ENCODE data around the gene C1QB. TPM values are rescaled to one million over a fixed set of nuclear protein-coding genes. Genes with fewer than 3 reads are reported as not detected.

The C1QB gene
- total RNA-seq, 1 experiment from 2014 or later: not detected

GRCh38 chr1:22635436-22635835 is 17.6 kb upstream of the C1QB start:
- no peak overlapping the region for H3K4me3 ChIP-seq
- no peaks in the 10 kb centered on the region for H3F3A ChIP-seq (ENCODE audit: insufficient read depth, low read depth)
- no peak overlapping the region for H3K27ac ChIP-seq
- DNase-seq: no peak
- H3K9me3 ChIP-seq (ENCODE audit: insufficient read depth, low read depth): no peaks in the 10 kb centered on the region
- H3K4me2 ChIP-seq: no peak overlapping the region
- peaks cover 24% of the 10 kb centered on the region; the same call in 1 of the 2 replicates for H3K27me3 ChIP-seq (ENCODE audit: insufficient read depth, low read depth)
- POLR2A ChIA-PET (ENCODE audit: unreplicated experiment): no interaction called here
- no peaks in the 10 kb centered on the region for H3K4me1 ChIP-seq (replicated peaks; ENCODE audit: insufficient read depth)
- TF ChIP-seq, protein P1, sequence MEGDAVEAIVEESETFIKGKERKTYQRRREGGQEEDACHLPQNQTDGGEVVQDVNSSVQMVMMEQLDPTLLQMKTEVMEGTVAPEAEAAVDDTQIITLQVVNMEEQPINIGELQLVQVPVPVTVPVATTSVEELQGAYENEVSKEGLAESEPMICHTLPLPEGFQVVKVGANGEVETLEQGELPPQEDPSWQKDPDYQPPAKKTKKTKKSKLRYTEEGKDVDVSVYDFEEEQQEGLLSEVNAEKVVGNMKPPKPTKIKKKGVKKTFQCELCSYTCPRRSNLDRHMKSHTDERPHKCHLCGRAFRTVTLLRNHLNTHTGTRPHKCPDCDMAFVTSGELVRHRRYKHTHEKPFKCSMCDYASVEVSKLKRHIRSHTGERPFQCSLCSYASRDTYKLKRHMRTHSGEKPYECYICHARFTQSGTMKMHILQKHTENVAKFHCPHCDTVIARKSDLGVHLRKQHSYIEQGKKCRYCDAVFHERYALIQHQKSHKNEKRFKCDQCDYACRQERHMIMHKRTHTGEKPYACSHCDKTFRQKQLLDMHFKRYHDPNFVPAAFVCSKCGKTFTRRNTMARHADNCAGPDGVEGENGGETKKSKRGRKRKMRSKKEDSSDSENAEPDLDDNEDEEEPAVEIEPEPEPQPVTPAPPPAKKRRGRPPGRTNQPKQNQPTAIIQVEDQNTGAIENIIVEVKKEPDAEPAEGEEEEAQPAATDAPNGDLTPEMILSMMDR (conservative IDR thresholded peaks at IDR 0.05): no peak
- TF ChIP-seq EZH2 (IDR thresholded peaks at IDR 0.05; ENCODE audit: low read depth): no peak
- no peak overlapping the region for H2AFZ ChIP-seq
- BruUV-seq (replicated peaks): no TSS peak
- intact Hi-C loops (cut with micrococcal nuclease; ENCODE audit: unreplicated experiment): no loop called here
- CTCF ChIA-PET: no interaction called here
- H4K20me1 ChIP-seq (ENCODE audit: insufficient read depth): no peaks in the 10 kb centered on the region
- no peaks in the 10 kb centered on the region for H3K36me3 ChIP-seq (ENCODE audit: low read depth)
- H3K79me2 ChIP-seq (ENCODE audit: low read depth): no peaks in the 10 kb centered on the region
- no peaks in the 10 kb centered on the region for H3K9me2 ChIP-seq (ENCODE audit: insufficient read depth)

DNA sequence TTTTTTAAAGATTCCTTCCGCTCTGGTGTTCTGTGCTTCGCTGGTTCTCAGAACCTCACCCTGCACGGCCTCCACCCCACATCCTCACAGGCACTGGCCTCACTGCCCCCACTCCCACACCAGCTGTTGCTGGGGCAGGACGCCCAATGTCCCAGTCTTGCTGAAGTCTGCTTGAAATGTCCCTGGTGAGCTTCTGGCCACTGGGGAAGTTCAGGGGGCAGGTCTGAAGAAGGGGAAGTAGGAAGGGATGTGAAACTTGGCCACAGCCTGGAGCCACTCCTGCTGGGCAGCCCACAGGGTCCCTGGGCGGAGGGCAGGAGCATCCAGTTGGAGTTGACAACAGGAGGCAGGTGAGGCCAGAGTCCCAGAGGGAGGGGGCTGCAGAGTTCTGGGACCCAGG is 16.7 kb upstream of the C1QB start, which contains the start of gene C1QA:
TSS of gene C1QA (plus strand) at position 276 of the 400 bp plus-strand sequence. CDS start 989 bp downstream, outside the sequence.
- Histone ChIP-seq H3F3A (ENCODE audit: insufficient read depth, low read depth) (no peaks in the 10 kb centered on the region), H3K4me3 (no peak within 1 kb of the TSS), H3K4me2 (no peak within 1 kb of the TSS), H3K36me3 (ENCODE audit: low read depth) (no peaks in the 10 kb centered on the region), H3K4me1 (replicated peaks; ENCODE audit: insufficient read depth) (no peaks in the 10 kb centered on the region), H2AFZ (no peak within 1 kb of the TSS), H3K27me3 (ENCODE audit: insufficient read depth, low read depth) (peaks cover 21% of the 10 kb centered on the region; the same call in 1 of the 2 replicates), H4K20me1 (ENCODE audit: insufficient read depth) (no peaks in the 10 kb centered on the region), H3K9me3 (ENCODE audit: insufficient read depth, low read depth) (no peaks in the 10 kb centered on the region), H3K9me2 (ENCODE audit: insufficient read depth) (no peaks in the 10 kb centered on the region), H3K27ac (no peak within 1 kb of the TSS), H3K79me2 (ENCODE audit: low read depth) (no peaks in the 10 kb centered on the region)
- intact Hi-C loops (cut with micrococcal nuclease; ENCODE audit: unreplicated experiment): no loop called here
- BruUV-seq (replicated peaks): no TSS peak
- TF ChIP-seq EZH2 (IDR thresholded peaks at IDR 0.05; ENCODE audit: low read depth): no peak
- TF ChIP-seq, protein P1 (conservative IDR thresholded peaks at IDR 0.05): no peak
- ChIA-PET POLR2A (ENCODE audit: unreplicated experiment) (no interaction called here), CTCF (no interaction called here)
- no peak for DNase-seq

- intact Hi-C loops (cut with micrococcal nuclease; ENCODE audit: unreplicated experiment): no loop called here
- H2AFZ ChIP-seq: no peak overlapping the region
- no peak overlapping the region for H3K27ac ChIP-seq
- no peaks in the 10 kb centered on the region for H3K4me1 ChIP-seq (replicated peaks; ENCODE audit: insufficient read depth)
- no peaks in the 10 kb centered on the region for H3K79me2 ChIP-seq (ENCODE audit: low read depth)
- no peaks in the 10 kb centered on the region for H3K9me3 ChIP-seq (ENCODE audit: insufficient read depth, low read depth)
- no peak overlapping the region for H3K4me3 ChIP-seq
- DNase-seq: no peak
- no peaks in the 10 kb centered on the region for H3K36me3 ChIP-seq (ENCODE audit: low read depth)
- no peaks in the 10 kb centered on the region for H4K20me1 ChIP-seq (ENCODE audit: insufficient read depth)
- CTCF ChIA-PET: interaction anchor here (0.6 kb wide), 1 partner anchor 97 kb away, joined by 4 read pairs; no protein-coding TSS in a partner anchor
- no peaks in the 10 kb centered on the region for H3F3A ChIP-seq (ENCODE audit: insufficient read depth, low read depth)
- H3K27me3 ChIP-seq (ENCODE audit: insufficient read depth, low read depth): peaks cover 21% of the 10 kb centered on the region; the same call in 1 of the 2 replicates
- BruUV-seq (replicated peaks): no TSS peak
- no peaks in the 10 kb centered on the region for H3K9me2 ChIP-seq (ENCODE audit: insufficient read depth)
- TF ChIP-seq, protein P1 (conservative IDR thresholded peaks at IDR 0.05): no peak
- no peak for TF ChIP-seq EZH2 (IDR thresholded peaks at IDR 0.05; ENCODE audit: low read depth)
- no peak overlapping the region for H3K4me2 ChIP-seq
- POLR2A ChIA-PET (ENCODE audit: unreplicated experiment): no interaction called here
Measured at GRCh38 chr1:22636927-22637326, 16.1 kb upstream of the C1QB start.
